Suppressor macrophage (primary cell): ENCODE data around the gene ICAM4.
A peak's percentile ranks its signal among the peaks of the same experiment; 100 is the strongest.
"Not testable (repeated sequence)": the region's sequence is repeated elsewhere in the genome, so short reads cannot be mapped to it uniquely, and the experiment has no call there.

Experiments
- DNase-seq, 4 experiments: peaks; one replicate each; pipeline ENCODE4 v3.0.0-alpha.2; 2020 to 2022

The ICAM4 gene

GRCh38 chr19:10269333-10270179, 17.2 kb upstream of the ICAM4 start:
- peak; percentile 90 to 95 (median 94) for DNase-seq

GRCh38 chr19:10270180-10270615, 16.6 kb upstream of the ICAM4 start:
- DNase-seq = peak; percentile 96 to 98 (median 98)

- peak; percentile 94 to 97 (median 96) for DNase-seq
Observed at GRCh38 chr19:10270616-10271394, 15.9 kb upstream of the ICAM4 start, which contains the start of gene ICAM1. Gene ICAM1, plus strand, starts transcription at chr19:10271120. Its CDS starts 40 bp downstream, at chr19:10271160.

- peak; percentile 67 to 84 (median 82) for DNase-seq
Observed at GRCh38 chr19:10271543-10272086, 15.1 kb upstream of the ICAM4 start.

GRCh38 chr19:10274589-10274988, 12.2 kb upstream of the ICAM4 start:
- no peak for DNase-seq

GRCh38 chr19:10277795-10278589, 8.8 kb upstream of the ICAM4 start:
- DNase-seq = no peak

GRCh38 chr19:10278935-10279334, 7.8 kb upstream of the ICAM4 start:
- no peak for DNase-seq

GRCh38 chr19:10279737-10280442, 6.9 kb upstream of the ICAM4 start:
- DNase-seq = no peak

- not testable (repeated sequence) for DNase-seq
Observed at GRCh38 chr19:10282043-10282442, 4.7 kb upstream of the ICAM4 start.

GRCh38 chr19:10283301-10284064, 3.3 kb upstream of the ICAM4 start:
- DNase-seq = no peak

GRCh38 chr19:10284065-10284959, 2.4 kb upstream of the ICAM4 start:
- DNase-seq = no peak

- no peak for DNase-seq
Observed at GRCh38 chr19:10284960-10285278, 1.8 kb upstream of the ICAM4 start.

GRCh38 chr19:10285393-10285792, 1.4 kb upstream of the ICAM4 start:
- no peak for DNase-seq

GRCh38 chr19:10288662-10289166, 2.0 kb downstream of the ICAM4 start:
- peak in 3 of 4 experiments; percentile 40 to 74 (median 43) for DNase-seq

- peak; percentile 51 to 74 (median 60) for DNase-seq
Observed at GRCh38 chr19:10289167-10289835, 2.5 kb downstream of the ICAM4 start.

GRCh38 chr19:10289836-10290356, 3.1 kb downstream of the ICAM4 start, which contains the start of gene ICAM5:
Gene ICAM5, plus strand, starts transcription at chr19:10289952. Its CDS starts 92 bp downstream, at chr19:10290044.
- DNase-seq = peak in 1 of 4 experiments; percentile 51

GRCh38 chr19:10290357-10290875, 3.7 kb downstream of the ICAM4 start:
- peak in 1 of 4 experiments; percentile 43 for DNase-seq

- DNase-seq = peak; percentile 68 to 91 (median 84)
Observed at GRCh38 chr19:10290876-10291553, 4.3 kb downstream of the ICAM4 start.
